ENCODE results near the gene PSAPL1. TPM values are rescaled to one million over a fixed set of nuclear protein-coding genes. Genes with fewer than 3 reads are reported as not detected.

PSAPL1 gene, protein sequence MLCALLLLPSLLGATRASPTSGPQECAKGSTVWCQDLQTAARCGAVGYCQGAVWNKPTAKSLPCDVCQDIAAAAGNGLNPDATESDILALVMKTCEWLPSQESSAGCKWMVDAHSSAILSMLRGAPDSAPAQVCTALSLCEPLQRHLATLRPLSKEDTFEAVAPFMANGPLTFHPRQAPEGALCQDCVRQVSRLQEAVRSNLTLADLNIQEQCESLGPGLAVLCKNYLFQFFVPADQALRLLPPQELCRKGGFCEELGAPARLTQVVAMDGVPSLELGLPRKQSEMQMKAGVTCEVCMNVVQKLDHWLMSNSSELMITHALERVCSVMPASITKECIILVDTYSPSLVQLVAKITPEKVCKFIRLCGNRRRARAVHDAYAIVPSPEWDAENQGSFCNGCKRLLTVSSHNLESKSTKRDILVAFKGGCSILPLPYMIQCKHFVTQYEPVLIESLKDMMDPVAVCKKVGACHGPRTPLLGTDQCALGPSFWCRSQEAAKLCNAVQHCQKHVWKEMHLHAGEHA
- total RNA-seq (2014; rRNA removed; shearing (Covaris generic)): not detected in 2 replicates
- polyA plus RNA-seq (2015; cell fraction: cytosol; rRNA removed): not detected in 2 replicates
- polyA plus RNA-seq (2015; cell fraction: nucleus; rRNA removed): not detected in 2 replicates

DNA sequence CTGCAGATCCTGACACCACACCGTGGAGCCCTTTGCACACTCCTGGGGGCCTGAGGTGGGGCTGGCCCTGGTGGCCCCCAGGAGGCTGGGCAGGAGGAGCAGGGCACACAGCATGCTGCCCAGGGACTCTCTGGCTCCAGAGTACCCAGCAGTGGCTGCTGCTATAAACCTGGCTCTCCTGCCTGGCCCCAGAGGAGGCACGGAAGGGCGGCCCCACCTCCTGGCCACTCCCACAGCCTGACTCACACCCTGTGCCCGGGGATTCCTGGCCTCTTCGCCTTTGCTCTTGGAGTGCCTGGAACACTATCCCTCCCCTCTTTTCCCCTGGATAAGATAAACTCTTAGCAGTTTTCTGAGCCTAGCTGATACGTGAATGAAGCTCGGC is at the start of gene PSAPL1:
PSAPL1 (minus strand) TSS at position 165 of the 385 bp plus-strand sequence; CDS start at position 114, 51 bp downstream.
- DNase-seq (ENCODE audit: low read depth): peak; percentile 71

DNA sequence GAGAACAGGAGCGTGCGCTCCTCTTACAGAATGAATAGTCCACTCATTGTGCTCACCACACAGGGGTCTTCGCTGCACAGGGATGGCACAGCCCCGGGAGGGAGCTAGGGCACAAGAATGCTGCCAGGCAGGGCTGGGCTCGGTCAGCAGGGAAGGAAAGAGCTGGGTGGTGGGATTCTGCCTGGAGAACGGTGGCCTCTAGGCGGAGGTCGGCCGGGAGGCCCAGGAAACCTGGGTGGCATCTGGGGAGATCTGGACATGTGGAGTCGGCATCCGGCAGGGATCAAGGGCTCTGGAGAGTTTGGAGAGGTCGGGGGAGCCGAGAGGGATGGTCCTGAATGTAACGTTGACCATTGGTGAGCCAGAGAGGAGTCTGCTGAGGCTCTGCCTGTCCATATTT is 46.5 kb upstream of the PSAPL1 start:
- DNase-seq (ENCODE audit: low read depth): no peak

DNA sequence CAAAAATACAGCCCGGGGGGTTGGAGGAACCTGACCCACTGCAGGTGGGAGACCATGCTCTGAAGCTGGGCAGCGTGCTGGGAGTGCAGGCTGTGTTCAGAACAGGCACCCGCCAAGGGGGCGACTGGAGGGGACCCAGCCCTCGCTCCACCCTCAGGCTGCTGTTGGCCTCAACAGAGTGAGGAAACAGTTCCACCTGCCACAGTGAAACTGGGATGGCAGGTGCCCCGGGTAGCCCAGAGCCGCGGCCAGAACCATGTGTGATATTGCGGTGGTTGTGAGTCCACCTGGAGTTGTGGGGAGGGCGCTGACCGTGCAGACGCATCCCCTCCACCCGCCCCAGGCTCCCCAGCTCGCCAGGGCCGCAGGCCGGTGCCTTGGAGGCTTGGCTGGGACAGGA is 45.7 kb upstream of the PSAPL1 start:
- no peak for DNase-seq (ENCODE audit: low read depth)

DNA sequence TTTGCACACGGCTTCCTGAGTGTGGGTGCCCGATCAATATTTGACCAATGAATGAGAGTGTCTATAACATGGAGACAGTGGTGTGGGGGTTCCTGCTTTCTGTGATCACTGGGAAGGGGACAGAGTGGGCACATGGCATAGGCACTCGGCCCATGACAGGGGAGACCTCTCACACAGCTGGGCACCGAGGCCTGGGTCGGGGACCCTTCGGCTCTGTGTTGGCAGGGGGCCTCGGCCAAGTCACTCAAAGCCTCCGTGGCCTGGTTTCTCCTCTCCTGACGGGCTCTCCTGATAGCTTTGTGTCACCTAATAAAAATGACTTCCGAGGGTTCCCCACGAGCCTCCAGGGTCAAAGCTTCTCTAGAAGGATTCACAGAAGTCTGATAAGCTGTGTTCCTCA is 43.9 kb upstream of the PSAPL1 start:
- DNase-seq (ENCODE audit: low read depth): no peak

DNA sequence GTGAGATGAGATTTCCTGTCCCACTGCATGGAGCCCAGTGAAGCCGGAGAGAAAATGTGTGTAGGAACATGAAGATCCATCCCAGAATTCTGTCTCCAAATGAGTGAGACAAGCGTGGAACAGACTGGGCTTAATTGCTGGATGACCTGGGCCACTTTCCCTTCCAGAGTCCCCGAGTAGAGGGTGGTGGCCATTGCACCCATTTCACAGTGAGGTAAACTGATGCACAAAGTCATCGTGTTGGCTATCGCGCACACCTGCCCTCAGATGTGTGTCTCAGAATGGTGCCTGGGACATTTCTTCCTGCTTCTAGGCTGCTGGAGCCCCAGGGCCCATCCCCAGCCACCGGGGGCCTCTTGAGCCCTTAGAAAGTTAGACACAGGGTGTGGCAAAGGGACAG is 43.0 kb upstream of the PSAPL1 start:
- DNase-seq (ENCODE audit: low read depth): no peak

DNA sequence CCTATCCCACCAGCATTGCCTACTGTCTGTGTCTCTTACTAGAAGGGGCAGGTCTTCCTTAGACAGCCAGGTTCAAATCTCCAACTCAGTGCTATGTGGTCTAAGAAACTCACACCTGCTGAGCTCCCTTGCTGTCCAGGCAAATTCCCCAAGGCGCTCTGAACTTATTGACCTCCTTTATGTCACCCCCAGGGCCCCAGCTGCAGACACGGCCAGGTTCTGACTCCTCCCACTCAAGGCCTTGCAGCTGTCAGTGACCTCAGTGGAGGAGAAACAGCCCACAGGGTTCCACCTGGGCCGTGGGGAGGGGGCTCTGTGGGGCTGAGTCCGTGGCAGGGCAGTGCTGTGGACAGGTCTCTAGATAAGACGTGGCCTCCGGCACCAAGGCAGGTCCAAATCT is 42.1 kb upstream of the PSAPL1 start:
- DNase-seq (ENCODE audit: low read depth): no peak

DNA sequence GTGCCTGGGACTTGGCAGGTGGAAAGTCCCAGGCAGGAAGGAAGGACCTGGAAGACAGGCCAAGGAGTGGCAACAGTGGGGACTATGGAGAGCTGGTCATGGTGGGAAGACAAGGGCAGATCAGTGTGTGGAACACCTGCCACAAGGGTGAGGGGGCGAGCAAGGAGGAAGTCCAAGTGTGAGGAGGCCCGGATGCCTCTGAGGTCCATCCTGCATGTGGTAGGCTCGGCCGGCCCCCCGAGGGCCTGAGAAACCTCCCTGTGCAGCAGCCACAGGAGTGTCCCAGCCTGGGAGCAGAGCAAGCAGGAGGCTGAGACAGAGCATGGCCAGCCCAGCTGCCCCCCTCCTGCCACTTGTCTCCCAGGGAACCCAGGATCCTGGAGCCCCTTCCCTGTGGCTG is 40.5 kb upstream of the PSAPL1 start:
- DNase-seq (ENCODE audit: low read depth): no peak

DNA sequence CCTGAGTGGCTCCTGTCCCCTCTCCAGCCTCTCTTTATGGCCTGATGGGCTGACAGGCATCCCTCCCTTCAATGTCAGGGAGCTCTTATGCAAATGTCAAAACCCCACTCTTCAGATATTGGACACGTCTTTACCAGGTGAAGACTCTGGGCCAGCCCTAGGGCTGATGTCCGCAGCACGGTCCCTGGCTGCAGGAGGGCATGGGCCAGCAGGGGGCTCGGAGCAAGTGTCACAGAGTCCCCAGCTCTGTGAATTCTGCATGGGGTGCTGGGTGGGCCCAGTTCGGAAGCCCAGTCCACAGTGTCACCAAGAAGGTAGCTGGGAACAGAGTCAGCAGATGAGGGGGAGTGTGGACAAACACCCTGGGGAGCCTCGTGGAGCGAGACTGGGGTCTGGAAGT is 39.6 kb upstream of the PSAPL1 start:
- DNase-seq (ENCODE audit: low read depth): no peak

DNA sequence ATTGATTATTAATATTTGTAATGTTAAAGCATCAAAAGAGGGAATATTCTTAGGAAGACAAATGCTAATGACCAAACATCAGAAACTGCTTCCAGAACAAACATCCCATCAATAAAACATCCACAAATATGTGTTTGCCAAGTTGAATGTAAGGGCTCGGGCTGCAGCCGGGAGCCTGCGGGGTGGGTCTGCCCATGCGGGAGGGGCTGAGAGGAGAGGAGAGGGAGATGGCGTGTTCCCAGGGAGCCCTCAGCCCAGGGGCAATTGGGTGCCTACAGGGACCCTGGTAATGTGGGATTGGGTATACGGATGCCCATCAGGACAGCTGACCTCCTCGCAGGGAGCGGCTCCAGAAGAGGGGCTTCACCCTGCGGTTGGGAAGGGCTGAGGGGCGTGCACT is 38.4 kb upstream of the PSAPL1 start:
- no peak for DNase-seq (ENCODE audit: low read depth)

DNA sequence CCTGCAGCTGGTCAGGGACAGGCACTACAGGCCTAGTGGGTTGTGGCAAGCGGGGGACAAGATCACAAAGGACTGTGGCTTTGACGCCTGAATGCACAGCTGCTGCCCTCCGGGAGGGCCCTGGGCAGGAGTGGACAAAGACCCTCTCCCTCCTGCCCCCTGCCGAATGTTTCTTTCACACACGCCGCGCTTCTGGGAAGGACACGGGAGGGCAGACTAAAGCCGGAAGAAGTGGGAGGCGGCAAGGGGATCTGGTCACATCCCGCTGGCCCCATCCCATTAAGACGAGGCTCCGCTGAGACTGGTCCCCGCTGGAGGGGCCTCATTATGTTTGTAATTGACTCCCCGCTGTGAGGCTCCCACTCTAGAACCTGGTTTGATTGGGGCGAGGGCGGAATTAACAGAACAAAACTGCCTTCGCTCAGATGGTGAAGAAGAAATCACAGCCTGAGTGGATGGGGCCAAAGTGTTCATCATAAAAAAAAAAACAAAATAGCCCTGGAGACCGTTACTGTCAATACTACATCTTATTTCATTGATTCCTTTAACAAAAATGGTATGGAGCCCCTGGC is 37.8 kb upstream of the PSAPL1 start:
- DNase-seq (ENCODE audit: low read depth): no peak

DNA sequence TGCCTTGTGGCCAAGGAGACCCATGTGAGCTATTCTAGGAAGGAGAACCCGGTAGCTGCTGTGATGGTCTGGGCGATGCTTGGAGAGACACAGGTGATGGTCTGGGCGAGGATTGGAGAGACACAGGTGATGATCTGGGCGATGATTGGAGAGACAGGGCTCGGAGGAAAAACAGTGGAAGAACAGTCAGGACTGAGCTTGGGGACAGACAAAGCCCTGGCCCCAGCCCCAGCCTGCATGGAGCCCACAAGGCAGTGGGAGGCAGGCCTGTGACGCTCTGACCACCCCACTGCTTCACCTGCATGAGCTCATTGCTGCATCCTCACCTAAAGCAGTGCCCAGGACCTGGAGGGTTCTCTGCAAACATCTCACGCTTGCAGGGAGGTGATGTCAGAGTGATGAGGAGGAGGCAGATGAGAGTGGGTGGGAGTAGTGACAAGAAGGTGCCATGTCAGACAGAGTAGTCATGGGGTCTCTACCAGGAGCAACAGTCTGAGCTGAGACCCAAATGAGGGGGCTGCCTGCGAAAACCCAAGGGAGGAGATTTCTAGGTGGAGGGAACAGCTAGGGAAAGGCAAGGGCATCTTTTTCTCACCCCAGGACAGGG is 35.9 kb upstream of the PSAPL1 start:
- no peak for DNase-seq (ENCODE audit: low read depth)

DNA sequence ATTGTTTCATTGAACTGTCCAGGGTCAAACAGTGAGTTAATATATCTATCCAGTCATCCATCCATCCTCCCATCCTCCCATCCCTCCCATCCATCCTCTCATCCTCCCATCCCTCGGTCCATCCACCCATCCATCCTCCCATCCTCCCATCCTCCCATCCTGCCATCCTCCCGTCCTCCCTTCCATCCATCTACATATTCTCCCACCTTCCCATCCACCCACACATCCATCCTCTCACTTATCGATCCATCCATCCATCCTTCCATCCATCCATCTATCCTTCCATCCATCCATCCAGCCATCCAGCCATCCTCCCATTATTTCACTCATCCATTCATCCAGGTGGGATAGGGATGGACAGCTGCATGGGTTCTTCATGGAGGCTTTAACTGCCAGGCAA is 35.4 kb upstream of the PSAPL1 start:
- no peak for DNase-seq (ENCODE audit: low read depth)

DNA sequence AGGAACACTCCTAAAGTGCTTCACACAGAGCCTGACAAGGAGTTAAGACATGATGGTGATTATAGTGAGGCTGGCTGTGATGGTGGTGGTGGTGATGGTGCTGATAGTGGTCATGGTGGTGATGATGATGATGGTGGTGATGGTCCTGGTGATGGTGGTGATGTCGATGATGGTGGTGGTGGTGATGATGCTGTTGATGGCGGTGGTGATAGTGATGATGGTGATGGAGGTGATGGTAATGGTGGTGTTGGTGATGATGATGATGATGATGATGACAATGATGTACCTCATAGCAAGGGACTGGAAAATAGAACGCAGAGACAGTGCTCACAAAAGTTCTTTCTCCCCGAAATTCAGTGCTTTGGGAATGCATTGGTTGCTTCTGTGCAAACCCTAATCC is 34.3 kb upstream of the PSAPL1 start:
- DNase-seq (ENCODE audit: low read depth): no peak

DNA sequence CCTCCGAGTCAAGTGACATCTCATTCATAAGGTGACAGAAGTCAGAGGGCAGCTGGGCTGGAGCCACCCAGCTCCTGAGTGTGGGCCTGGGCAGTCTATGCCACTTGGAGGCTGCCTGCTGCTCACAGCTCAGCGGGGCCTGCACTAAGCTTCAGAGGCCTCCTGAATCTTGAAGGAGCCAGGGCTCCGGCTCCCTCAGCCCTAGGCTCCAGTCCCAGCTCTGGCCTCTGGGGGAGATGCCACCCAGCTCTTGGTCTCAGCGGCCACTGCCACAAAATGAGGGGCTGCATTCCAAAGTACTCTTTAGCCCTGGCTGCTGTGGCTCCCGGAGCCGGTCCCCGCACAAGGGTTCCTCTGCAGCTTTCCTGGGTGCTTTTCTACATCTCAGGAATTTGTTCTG is 32.7 kb upstream of the PSAPL1 start:
- DNase-seq (ENCODE audit: low read depth): no peak

DNA sequence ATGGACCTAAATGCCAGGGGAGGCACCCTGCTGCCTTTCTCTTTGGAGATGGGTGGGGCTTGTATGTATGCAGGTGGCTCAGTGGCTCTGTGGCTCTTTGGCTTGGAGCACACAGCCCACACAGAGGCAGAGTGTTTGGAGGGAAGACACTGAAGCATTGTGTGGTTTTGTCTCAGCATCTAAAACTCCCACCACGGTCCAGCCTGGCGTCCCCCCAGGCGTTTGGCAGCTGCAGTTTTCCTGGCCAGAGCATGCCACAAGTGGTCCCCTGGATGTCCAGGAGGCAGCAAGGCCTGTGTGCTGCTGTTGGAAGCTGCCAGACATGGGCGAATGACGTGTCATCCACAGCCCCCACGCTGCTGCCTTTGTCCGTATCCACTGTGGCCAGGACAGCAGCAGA is 32.2 kb upstream of the PSAPL1 start:
- no peak for DNase-seq (ENCODE audit: low read depth)

DNA sequence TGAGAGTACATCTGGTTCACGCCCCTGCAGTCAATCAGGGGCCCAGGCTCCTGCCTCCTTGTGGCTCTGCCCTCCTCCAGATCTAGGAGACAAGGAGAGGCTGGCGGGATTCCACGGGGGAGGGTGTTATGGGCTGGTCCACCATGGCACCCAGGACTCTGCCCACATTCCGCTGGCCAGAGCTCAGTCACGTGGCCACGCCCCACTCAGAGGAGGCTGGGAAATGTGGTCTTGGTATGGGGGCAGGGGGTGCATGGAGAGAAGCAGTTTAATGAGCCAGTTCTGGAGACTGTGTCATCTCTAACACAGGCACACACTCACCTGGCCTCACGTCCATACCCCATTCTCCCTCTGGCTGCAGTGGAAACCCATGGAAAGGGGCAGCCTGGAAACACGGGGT is 31.5 kb upstream of the PSAPL1 start:
- no peak for DNase-seq (ENCODE audit: low read depth)

DNA sequence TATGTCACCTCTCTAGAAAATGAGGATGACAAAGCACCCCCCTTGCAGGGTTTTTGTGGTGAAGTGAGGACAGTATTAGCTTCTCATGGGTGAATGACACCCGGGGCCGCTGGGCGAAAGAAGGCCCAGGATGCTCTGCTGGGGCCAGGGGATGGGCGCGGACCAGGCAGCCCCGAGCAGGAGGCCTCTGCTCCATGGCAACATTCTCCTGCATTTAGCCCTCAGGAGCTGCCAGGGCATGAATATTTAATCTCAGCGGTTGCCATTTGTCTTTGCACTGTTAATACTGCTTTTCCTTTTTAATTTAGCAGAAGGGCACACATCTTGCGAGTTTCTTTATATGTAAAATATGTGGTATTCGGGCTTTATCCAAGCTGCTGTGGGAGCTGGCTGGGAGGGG is 30.3 kb upstream of the PSAPL1 start:
- no peak for DNase-seq (ENCODE audit: low read depth)

DNA sequence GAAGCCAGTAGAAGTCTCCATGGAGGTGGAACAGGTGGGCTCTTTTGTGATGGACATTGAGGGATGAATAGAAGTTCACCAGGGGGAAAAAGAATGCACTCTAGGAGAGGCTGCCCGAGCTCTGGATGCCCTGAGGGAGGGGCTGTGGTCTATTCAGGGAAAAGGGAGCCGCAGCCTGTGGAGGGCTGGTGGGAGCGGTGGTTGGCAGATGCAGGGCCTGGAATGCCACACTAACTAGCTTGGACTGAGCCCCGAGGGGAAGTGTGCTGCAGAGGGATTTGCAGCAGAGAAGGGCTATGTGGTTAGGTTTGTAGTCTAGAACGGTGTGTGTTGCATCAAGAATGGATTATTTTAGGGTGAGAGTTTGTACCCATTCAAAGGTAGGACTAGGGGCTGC is 29.5 kb upstream of the PSAPL1 start:
- DNase-seq (ENCODE audit: low read depth): no peak

DNA sequence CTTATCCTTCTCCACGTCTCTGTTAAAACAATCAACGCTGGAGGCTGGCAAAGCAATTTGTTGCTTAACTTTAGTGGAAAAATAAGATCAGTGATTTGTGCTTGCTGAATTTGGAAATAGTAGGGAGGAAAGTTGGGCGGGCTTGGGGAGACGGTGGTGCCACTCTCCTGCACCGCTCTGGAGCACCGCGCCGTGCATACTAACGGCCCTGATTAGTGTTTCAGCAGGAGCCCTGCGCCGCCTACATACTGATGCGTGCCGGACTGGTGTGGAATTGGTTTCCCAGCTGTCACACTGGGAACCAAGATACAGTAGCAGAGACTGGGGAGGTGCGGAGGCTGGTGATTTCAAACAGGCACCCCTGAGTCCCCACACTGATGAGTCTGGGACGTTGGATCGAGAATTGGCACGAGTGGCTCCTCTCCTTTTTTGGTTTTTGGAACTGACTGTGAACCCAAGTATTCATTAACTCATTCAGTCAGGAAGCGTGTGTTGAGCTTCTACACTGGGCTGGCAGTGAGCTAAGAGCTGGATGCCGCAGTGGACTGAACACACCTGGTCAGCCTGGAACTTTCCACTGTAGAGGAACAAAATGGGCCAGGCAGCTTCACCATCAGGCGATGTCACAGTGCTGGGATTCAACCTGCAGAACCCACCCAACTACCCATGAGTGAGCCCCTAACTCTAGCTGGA is 29.0 kb upstream of the PSAPL1 start:
- DNase-seq (ENCODE audit: low read depth): no peak

DNA sequence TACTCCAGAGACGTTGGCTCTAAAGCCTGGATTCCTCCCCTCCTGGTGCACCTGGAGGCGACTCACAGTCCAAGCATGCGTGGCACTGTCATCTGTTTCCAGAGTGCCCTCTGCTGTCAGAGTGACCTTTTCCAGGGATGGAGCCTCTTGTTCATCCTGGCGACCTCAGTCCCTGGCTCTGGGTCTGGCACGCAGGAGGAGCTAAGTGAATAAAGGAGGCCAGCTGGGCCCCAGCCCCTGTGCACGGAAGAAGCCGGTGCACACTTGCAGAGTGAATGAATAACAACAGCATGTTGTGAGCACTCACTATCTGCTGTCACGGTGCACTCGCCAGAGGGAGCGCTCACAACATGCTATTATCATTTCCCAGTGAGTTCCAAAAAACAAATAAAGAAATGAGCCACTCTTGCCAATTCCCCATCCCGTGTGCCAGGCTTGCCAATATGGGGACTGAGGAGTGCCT is 27.8 kb upstream of the PSAPL1 start:
- DNase-seq (ENCODE audit: low read depth): peak; percentile 14

DNA sequence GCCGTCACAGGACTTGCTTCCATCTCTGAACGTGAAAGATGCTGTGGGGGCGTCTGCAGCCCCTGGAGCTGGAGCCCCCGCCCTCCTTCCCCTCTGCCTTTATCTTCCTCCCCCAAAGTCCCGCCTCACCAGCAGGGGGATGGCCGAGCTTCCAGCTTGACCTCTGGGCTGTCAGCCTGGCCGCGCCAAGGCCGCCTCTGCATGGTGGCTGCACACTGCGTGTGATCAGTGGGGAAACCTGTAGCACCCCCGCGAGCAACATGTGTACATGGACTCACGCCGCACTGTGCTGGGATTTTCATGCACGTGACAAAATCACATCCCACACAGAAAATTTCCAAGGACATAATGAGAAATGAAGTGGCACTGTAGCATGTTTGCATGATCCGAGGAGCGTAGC is 26.5 kb upstream of the PSAPL1 start:
- DNase-seq (ENCODE audit: low read depth): no peak

DNA sequence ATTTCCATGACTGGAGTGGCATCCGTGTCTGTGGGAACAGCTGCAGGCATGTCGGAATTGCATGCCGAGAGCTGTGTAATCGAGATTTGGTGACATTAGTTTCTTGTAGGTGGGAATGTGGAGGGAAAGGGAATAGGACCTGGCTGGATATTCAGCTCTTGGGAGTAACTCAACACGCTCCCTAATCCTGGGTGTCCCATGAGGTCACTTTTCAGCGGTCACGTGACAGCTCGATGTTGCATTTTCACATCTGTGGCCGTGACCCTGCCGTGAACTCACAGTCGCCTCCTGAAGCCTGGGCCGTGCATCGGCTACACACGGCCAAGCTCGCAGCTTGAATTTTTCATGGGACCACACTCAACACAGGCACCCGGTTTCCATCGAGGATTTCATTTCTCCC is 25.8 kb upstream of the PSAPL1 start:
- DNase-seq (ENCODE audit: low read depth): no peak

All from HT1080 (cell line).